Measurements from ENCODE around the gene ADGRG3.
"Not testable (repeated sequence)": the region's sequence is repeated elsewhere in the genome, so short reads cannot be mapped to it uniquely, and the experiment has no call there.

Gene ADGRG3

DNA sequence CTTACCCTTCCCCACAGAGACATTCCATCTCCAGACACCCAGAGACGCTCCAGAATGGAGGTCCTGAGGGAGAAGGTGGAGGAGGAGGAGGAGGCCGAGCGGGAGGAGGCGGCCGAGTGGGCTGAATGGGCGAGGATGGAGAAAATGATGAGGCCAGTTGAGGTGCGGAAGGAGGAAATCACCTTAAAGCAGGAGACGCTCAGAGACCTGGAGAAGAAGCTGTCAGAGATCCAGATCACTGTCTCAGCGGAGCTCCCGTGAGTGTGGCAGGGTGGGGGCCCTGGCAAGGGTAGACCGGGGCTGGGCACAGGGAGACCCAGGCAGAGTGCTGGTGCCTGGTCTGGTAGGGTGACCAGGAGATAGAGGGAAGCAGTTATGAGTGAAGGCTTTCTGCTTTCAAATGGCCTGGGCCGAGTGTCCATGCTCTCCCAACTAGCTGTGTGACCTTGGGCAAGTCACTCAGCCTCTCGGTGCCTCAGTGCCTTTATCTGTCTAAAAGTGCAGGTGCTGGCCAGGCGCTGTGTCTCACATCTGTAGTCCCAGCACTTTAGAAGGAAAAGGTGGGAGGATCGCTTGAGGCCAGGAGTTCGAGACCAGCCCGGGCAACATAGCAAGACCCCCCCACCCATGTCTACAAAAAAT lies 29.9 kb downstream of the ADGRG3 start:
- DNase-seq (ENCODE audit: low read depth) = no peak

DNA sequence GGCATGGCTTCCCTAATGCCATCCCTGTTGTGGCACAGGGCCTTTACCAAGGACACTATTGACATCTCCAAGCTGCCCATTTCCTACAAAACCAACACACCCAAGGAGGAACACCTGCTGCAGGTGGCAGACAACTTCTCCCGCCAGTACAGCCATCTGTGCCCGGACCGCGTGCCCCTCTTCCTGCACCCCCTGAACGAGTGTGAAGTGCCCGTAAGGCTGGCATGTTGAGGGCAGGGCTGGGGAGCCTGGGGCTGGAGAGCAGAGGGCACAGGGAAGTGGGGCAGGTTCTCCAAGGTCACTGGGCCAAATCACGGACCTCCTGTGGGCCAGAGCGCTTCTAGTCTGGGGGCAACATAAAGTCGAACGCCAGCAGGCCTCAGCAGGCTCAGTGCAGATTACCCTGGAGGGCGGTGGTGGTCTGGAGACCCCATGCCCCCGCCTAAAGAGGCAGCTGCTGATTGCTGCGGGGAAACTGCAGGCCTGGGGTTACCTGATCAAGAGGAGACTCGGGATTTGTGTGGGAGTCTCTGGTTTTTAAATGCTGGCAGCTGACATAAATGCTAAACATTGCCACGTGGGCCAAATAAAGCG lies 30.8 kb downstream of the ADGRG3 start:
- DNase-seq (ENCODE audit: low read depth) = no peak

GRCh38 chr16:57699481-57699880 lies 31.4 kb downstream of the ADGRG3 start:
- no peak for DNase-seq (ENCODE audit: low read depth)

- no peak for DNase-seq (ENCODE audit: low read depth)
These were observed 31.8 kb downstream of the ADGRG3 start for GRCh38 chr16:57699899-57700298.

DNA sequence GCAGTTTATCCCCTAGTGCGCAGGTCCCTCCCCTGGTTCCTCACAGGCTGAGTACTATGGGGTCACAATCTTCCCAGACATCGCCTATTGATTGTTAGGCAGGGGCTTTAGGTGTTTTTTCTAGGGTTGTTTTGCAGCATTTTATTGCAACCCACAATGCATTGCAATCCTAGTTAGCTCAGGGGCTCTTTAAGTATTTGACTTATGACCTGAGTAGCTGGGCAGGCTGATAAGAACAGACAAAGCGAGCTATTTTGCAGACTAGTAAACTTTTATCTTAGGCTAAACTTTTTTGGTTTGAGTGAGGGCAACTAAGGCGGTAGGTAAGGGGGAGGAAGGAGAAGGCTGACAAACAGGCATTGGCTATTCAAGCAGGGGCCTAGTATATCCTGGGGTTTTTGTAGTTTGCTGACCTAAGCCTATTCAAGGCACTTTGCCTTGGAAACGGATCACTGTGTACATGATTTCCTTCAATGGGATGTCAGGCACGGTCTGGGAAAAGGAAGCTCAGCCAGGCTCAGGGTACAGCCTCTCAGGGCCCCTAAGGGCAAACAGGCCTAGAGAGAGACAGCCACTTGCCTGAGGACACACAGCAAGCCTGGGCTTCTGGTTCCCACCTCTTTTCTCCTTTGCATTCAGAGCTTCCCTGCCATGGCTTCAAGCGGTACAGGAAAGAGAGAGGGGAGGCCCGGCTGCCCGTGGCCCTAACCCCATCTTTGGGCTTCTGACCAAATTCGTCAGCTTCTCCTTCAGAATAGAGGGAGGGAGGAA lies 32.9 kb downstream of the ADGRG3 start:
- no peak for DNase-seq (ENCODE audit: low read depth)

GRCh38 chr16:57701759-57702371 lies 33.8 kb downstream of the ADGRG3 start:
- DNase-seq (ENCODE audit: low read depth) = no peak

DNA sequence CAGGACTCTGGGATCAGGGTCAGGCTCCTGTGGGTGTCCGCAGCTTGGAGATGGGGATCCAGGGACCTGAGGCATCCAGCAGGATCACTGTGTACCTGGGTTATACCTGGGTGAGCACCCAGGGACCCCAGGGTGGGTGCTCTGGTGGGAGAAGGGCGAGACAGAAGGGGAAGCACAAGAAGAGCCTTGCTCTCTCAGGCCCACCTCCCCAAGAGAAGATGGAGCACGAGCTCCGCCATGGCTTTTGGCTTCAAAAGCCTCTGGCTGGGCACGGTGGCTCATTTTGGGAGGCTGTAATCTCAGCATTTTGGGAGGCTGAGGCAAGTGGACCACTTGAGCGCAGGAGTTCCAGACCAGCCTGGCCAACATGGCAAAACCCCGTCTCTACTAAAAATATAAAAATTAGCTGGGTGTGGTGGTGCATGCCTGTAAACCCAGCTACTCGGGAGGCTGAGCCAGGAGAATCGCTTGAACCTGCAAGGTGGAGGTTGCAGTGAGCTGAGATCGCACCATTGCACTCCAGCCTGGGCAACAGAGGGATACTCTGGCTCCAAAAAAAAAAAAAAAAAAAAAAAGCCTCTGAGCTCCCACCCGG lies 35.4 kb downstream of the ADGRG3 start:
- DNase-seq (ENCODE audit: low read depth) = no peak

GRCh38 chr16:57704011-57704904 lies 36.2 kb downstream of the ADGRG3 start:
- DNase-seq (ENCODE audit: low read depth) = no peak

- DNase-seq (ENCODE audit: low read depth) = no peak
These were observed 37.1 kb downstream of the ADGRG3 start for GRCh38 chr16:57704905-57705852.

- no peak for DNase-seq (ENCODE audit: low read depth)
These were observed 38.6 kb downstream of the ADGRG3 start for GRCh38 chr16:57706717-57707116.

GRCh38 chr16:57707331-57707730 lies 39.2 kb downstream of the ADGRG3 start:
- DNase-seq (ENCODE audit: low read depth) = no peak

DNA sequence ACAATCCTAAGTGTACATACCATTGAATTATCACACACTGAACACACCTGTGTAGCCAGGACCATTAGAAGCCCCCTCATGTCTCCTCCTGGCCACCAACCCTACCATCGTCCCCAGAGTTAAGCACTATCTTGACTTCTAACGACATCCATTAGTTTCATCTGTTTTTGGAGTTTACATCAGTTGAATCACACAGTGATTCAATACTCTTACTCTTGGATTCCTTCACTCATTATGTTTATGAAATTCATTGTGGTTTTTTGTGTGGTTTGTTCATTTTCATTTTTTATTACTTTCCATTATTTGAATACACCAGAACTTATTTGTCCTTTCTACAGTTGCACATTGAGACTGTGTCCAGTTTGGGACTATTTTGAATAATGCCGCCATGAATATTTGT lies 40.1 kb downstream of the ADGRG3 start:
- DNase-seq (ENCODE audit: low read depth) = no peak

GRCh38 chr16:57709663-57710062 lies 41.6 kb downstream of the ADGRG3 start:
- DNase-seq (ENCODE audit: low read depth) = no peak

- no peak for DNase-seq (ENCODE audit: low read depth)
These were observed 43.2 kb downstream of the ADGRG3 start for GRCh38 chr16:57711346-57711745.

- no peak for DNase-seq (ENCODE audit: low read depth)
These were observed 43.9 kb downstream of the ADGRG3 start for GRCh38 chr16:57711993-57712392.

DNA sequence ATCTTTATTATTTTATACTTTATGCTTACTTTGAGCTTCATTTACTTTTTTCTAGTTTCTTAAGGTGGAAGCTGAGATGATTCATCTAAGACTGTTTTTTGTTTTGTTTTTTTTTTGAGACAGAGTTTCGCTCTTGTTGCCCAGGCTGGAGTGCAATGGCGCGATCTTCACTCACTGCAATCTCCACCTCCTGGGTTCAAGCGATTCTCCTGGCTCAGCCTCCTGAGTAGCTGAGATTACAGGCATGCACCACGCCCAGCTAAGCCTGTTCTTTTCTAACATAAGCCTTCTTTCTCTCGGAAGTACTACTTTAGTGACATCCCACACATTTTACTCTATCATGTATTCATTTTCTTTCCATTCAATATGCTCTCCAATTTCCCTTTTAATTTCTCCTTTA lies 44.5 kb downstream of the ADGRG3 start:
- not testable (repeated sequence) for DNase-seq (ENCODE audit: low read depth)

- no peak for DNase-seq (ENCODE audit: low read depth)
These were observed 45.5 kb downstream of the ADGRG3 start for GRCh38 chr16:57713596-57713995.

DNA sequence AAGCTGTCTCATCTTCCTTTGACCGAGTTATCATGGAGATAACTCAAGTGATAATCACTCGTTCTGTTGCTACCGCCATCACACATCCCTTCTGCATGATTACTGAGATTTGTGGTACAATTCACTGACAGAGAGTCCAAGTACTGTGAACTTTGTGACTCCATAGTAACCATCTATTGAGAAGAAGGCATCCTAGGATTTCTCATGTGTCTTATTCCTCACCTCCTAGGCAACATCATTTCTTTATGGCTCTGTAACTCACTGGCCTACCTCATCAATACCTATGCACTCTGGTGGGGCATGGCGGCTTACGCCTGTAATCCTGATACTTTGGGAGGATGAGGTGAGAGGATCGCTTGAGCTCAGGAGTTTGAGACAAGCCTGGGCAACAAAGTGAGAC lies 45.9 kb downstream of the ADGRG3 start:
- no peak for DNase-seq (ENCODE audit: low read depth)

DNA sequence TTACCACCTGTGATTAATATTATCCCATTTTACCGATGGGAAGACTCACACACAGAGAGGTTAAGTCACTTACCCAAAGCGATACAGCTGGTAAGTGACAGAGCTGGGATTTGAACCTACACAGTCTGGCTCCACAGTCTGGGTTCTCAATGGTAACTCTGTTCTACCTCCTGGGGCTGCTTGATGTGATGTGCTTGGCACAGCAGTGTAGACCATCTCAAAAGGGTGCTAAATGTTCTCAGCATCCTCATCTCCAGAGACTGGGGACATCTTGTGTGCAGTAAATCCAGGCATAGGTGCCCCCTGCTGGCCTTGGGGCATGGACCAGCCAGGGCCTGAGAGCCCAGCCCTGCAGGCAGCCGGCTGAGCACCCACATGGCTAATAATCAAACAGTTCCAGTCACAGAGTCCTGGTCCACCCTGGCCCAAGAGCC lies 52.1 kb downstream of the ADGRG3 start:
- no peak for DNase-seq (ENCODE audit: low read depth)

Measured in activated T-helper 1 cell treated with Interleukin-2 at 50 U/mL for 16 hours (primary cell).